Measurements from ENCODE around the gene OR4D2. TPM values are rescaled to one million over a fixed set of nuclear protein-coding genes. Genes with fewer than 3 reads are reported as not detected.
A peak's percentile ranks its signal among the peaks of the same experiment; 100 is the strongest.

Gene OR4D2
- total RNA-seq, 1 donor from 2014 or later = not detected

- no peaks in the 10 kb centered on the region for H3K9me3 Mint-ChIP-seq
- peaks cover 2% of the 10 kb centered on the region for H3K4me1 Mint-ChIP-seq
- no peak overlapping the region for H3K27ac Mint-ChIP-seq
- H3K36me3 Mint-ChIP-seq (ENCODE audit: low read depth) = peaks cover 12% of the 10 kb centered on the region
- H3K27me3 Mint-ChIP-seq = no peaks in the 10 kb centered on the region
- no peak for DNase-seq
- no peak overlapping the region for H3K4me3 Mint-ChIP-seq
- intact Hi-C loops (cut with micrococcal nuclease) = no loop called here
Measured at GRCh38 chr17:58205936-58206335, 39.2 kb downstream of the OR4D2 start.

DNA sequence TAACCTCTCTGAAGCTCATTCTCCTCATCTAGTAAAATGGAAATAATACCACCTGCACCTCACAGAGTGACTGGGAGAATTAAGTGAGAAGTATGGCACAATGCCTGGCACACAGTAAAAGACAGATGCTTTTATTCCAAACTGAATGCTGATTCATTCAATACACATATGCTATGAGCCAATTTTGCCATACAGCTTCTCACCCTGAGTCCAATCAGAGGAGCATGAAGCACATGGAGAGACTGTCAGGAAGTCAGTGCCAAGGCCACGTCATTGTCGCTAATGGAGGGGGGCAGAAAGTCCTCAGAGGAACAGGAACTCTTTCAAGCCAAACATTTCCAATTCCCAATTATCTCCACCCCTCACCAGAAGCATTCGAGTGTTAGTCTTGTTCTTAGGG, 40.7 kb downstream of the OR4D2 start:
- H3K9me3 Mint-ChIP-seq = no peaks in the 10 kb centered on the region
- peaks cover 17% of the 10 kb centered on the region for H3K36me3 Mint-ChIP-seq (ENCODE audit: low read depth)
- no peak overlapping the region for H3K4me3 Mint-ChIP-seq
- H3K27me3 Mint-ChIP-seq = no peaks in the 10 kb centered on the region
- peaks cover 4% of the 10 kb centered on the region for H3K4me1 Mint-ChIP-seq
- intact Hi-C loops (cut with micrococcal nuclease) = no loop called here
- no peak overlapping the region for H3K27ac Mint-ChIP-seq
- DNase-seq = no peak

DNA sequence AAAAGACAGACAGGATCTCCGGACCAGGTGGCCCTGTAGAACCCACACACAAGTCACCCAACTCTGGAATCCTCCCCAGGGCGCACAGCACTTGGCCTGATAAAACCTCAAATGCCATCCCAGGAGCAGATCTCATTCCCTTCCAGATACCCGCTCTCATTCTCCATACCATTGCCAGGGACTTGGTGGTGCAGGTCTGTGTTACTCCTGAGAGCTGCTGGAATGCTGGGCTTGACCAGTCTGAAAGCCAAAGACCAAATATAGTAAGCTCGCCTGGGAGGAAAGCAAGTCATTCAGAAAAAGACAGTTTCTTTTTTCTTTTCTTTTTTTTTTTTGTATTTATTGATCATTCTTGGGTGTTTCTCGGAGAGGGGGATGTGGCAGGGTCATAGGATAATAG, 41.6 kb downstream of the OR4D2 start:
- DNase-seq = no peak
- Mint-ChIP-seq H3K4me3 (no peak overlapping the region), H3K27ac (no peak overlapping the region), H3K4me1 (peaks cover 4% of the 10 kb centered on the region), H3K9me3 (no peaks in the 10 kb centered on the region), H3K36me3 (ENCODE audit: low read depth) (peaks cover 19% of the 10 kb centered on the region), H3K27me3 (no peaks in the 10 kb centered on the region)
- intact Hi-C loops (cut with micrococcal nuclease) = no loop called here

- no peak overlapping the region for H3K4me3 Mint-ChIP-seq
- peaks cover 4% of the 10 kb centered on the region for H3K4me1 Mint-ChIP-seq
- no peak for DNase-seq
- no peak overlapping the region for H3K27ac Mint-ChIP-seq
- no peaks in the 10 kb centered on the region for H3K9me3 Mint-ChIP-seq
- H3K27me3 Mint-ChIP-seq = no peaks in the 10 kb centered on the region
- intact Hi-C loops (cut with micrococcal nuclease) = no loop called here
- H3K36me3 Mint-ChIP-seq (ENCODE audit: low read depth) = peaks cover 21% of the 10 kb centered on the region
Measured at GRCh38 chr17:58210922-58211321, 44.1 kb downstream of the OR4D2 start.

DNA sequence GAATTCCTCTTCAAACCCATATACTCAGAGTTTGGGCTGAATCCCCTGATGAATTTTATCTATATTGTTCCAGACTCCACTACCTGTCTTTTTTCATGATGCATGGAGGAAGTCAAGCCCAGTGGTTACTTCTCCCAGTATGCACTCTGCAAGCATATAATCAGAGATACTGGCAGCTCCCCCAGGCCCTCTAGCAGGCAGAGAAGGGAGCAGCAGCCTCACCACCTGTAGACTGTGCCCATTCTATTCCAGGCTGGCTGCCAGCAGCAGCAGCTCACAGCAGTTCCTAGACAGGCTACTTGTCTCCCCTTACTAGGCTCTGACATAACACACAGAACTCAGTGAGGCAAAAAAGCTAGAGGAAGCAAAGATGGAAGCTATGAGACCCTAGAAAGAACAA, 48.9 kb downstream of the OR4D2 start:
- H3K36me3 Mint-ChIP-seq (ENCODE audit: low read depth) = peaks cover 9% of the 10 kb centered on the region
- no peaks in the 10 kb centered on the region for H3K9me3 Mint-ChIP-seq
- no peak overlapping the region for H3K4me3 Mint-ChIP-seq
- intact Hi-C loops (cut with micrococcal nuclease) = loop anchor here (5.0 kb wide), 1 partner anchor 137 kb away; the partner anchor contains the start of gene SUPT4H1
- DNase-seq = no peak
- H3K27ac Mint-ChIP-seq = no peak overlapping the region
- no peaks in the 10 kb centered on the region for H3K27me3 Mint-ChIP-seq
- H3K4me1 Mint-ChIP-seq = peaks cover 24% of the 10 kb centered on the region

- DNase-seq = no peak
- H3K27me3 Mint-ChIP-seq = peaks cover 8% of the 10 kb centered on the region
- peak overlapping the region; percentile 36 for H3K27ac Mint-ChIP-seq
- peaks cover 4% of the 10 kb centered on the region for H3K36me3 Mint-ChIP-seq (ENCODE audit: low read depth)
- intact Hi-C loops (cut with micrococcal nuclease) = loop anchor here (5.0 kb wide), 1 partner anchor 135 kb away; the partner anchor contains the start of gene SUPT4H1
- peak overlapping the region; percentile 40 for H3K4me3 Mint-ChIP-seq
- H3K4me1 Mint-ChIP-seq = peaks cover 20% of the 10 kb centered on the region
- no peaks in the 10 kb centered on the region for H3K9me3 Mint-ChIP-seq
Measured at GRCh38 chr17:58217766-58218165, 51.0 kb downstream of the OR4D2 start.

DNA sequence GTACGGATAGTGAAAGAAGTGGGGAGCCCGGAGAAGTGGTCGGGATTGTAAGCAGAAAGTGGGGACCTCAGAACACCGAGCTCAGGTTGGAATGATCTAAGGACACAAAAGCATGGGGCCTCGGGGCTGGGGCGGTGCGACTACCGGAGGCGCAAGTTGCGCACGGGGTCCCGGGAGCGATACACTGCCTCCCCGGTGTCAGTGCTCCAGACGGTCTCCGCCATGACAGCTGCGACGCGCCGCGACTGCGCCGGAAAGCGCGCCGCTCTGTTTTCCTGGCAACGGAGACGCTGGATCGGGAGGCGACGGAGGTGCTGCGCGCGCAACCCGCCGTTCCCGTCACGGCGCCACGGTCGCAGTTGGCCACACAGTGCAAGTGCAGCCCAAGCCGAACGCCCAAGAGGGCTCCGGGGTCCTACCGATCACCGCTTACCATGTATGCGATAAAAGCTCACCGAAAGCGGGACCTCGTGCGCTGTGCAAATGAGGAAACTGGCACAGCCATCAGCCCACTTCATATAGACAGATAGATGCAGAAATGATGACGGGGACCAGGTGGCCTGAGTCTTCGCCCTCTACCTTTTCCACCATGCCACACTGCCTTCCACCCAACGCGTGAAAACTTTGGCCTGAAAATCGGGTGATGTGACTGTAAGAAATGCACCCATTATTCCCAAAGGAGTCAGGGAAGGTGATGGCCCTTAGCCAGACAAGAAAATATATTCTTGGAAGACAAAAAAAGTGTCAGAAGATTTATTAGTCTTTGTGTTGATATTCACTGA, 52.4 kb downstream of the OR4D2 start, which contains the start of gene MKS1:
Gene MKS1, minus strand, starts transcription at position 249 of the 782 bp plus-strand sequence. Its CDS starts 25 bp downstream, at position 224.
- Mint-ChIP-seq H3K27me3 (peaks cover 13% of the 10 kb centered on the region), H3K4me1 (peaks cover 22% of the 10 kb centered on the region), H3K9me3 (no peaks in the 10 kb centered on the region), H3K27ac (peak within 1 kb of the TSS; percentile 94), H3K36me3 (ENCODE audit: low read depth) (no peaks in the 10 kb centered on the region), H3K4me3 (peak within 1 kb of the TSS; percentile 90)
- intact Hi-C loops (cut with micrococcal nuclease) = loop anchor here (5.0 kb wide), 1 partner anchor 133 kb away; the partner anchor contains the start of gene SUPT4H1
- DNase-seq = peak; percentile 99

DNA sequence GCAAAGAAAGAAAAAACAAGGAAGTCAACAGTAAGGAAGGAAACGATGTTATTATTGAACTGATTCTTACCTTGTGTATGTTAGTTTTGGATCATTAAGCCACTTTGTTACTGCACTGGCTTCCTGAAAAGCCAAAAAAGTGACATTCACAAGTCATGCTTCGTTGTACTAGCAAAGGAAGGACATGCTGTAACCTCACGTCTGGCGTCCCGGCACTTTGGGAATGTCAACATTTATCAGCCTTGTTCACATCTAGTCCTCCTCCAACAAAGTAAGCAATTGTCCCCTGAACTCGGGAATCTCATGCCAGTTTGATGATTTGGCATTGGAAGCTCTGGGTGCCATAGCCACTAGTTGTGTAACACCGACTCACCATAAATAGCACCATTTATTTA, 53.0 kb downstream of the OR4D2 start:
- no peaks in the 10 kb centered on the region for H3K36me3 Mint-ChIP-seq (ENCODE audit: low read depth)
- H3K9me3 Mint-ChIP-seq = no peaks in the 10 kb centered on the region
- H3K27ac Mint-ChIP-seq = peak overlapping the region; percentile 94
- intact Hi-C loops (cut with micrococcal nuclease) = loop anchor here (5.0 kb wide), 1 partner anchor 133 kb away; the partner anchor contains the start of gene SUPT4H1
- H3K27me3 Mint-ChIP-seq = peaks cover 17% of the 10 kb centered on the region
- DNase-seq = no peak
- H3K4me3 Mint-ChIP-seq = peak overlapping the region; percentile 90
- H3K4me1 Mint-ChIP-seq = peaks cover 26% of the 10 kb centered on the region

Other genes starting within 250 kb of the OR4D2 start
- 0.50 and 0.58 TPM in 2 replicates for gene CUEDC1, start 211.6 kb upstream of the OR4D2 start, total RNA-seq
- gene VEZF1, start 178.7 kb upstream of the OR4D2 start, total RNA-seq = 35.4 and 37.3 TPM in 2 replicates
- 510 and 515 TPM in 2 replicates for gene SRSF1, start 159.7 kb upstream of the OR4D2 start, total RNA-seq
- 36.6 and 37.2 TPM in 2 replicates for gene DYNLL2, start 83.6 kb upstream of the OR4D2 start, total RNA-seq
- gene OR4D1, start 18.6 kb upstream of the OR4D2 start, total RNA-seq = 0.07 and 0.14 TPM in 2 replicates
- gene EPX, start 25.7 kb downstream of the OR4D2 start, total RNA-seq = not detected in 2 replicates
- gene MKS1, start 52.3 kb downstream of the OR4D2 start, total RNA-seq = 21.7 and 23.1 TPM in 2 replicates
- gene LPO, start 71.6 kb downstream of the OR4D2 start, total RNA-seq = not detected in 2 replicates
- gene MPO, start 114.0 kb downstream of the OR4D2 start, total RNA-seq = not detected in 2 replicates
- gene TSPOAP1, start 161.8 kb downstream of the OR4D2 start, total RNA-seq = 22.6 and 23.6 TPM in 2 replicates
- gene SUPT4H1, start 185.2 kb downstream of the OR4D2 start, total RNA-seq = 139 and 143 TPM in 2 replicates